GM23338 (cell line): ENCODE results near the gene ZG16B. TPM values are rescaled to one million over a fixed set of nuclear protein-coding genes. Genes with fewer than 3 reads are reported as not detected.

ENCODE experiments used
- ATAC-seq: fragments of 200-7000 bp; cut with Tn5 transposase; 3 replicates; pipeline ENCODE4 v1.9.1; 2020
- DNase-seq: peaks from one replicate; pipeline ENCODE4 v3.0.0-alpha.2; 2015; ENCODE audit warnings: low spot score
- H2AFZ ChIP-seq: fragments of 200-600 bp; sonication (generic); 2 replicates; pipeline ENCODE4 v1.8.0; 2016; ENCODE audit warnings: antibody characterized with exemption, mild to moderate bottlenecking, moderate library complexity
- H3F3A ChIP-seq: fragments of 200-600 bp; sonication (generic); replicated peaks from 2 replicates; pipeline ENCODE4 v1.8.0; 2017; ENCODE audit warnings: antibody characterized with exemption, mixed run types, low read depth
- H3K27ac ChIP-seq: fragments of 200-600 bp; sonication (generic); 2 replicates; pipeline ENCODE4 v1.6.1; 2016; ENCODE audit warnings: low read depth
- H3K27me3 ChIP-seq: fragments of 200-600 bp; sonication (generic); 2 replicates; pipeline ENCODE4 v1.8.0; 2016; ENCODE audit warnings: mild to moderate bottlenecking, mixed run types, moderate library complexity; ENCODE audit not compliant: insufficient read depth
- H3K36me3 ChIP-seq: fragments of 200-600 bp; sonication (generic); 2 replicates; pipeline ENCODE4 v1.8.0; 2016; ENCODE audit warnings: mild to moderate bottlenecking; ENCODE audit not compliant: insufficient read depth
- H3K4me1 ChIP-seq: fragments of 200-600 bp; sonication (generic); 2 replicates; pipeline ENCODE4 v1.8.0; 2016; ENCODE audit warnings: mild to moderate bottlenecking, moderate library complexity; ENCODE audit not compliant: insufficient read depth
- H3K4me2 ChIP-seq: fragments of 200-600 bp; sonication (generic); 2 replicates; pipeline ENCODE4 v1.7.1; 2017; ENCODE audit warnings: mixed run types
- H3K4me3 ChIP-seq: fragments of 200-600 bp; sonication (generic); 2 replicates; pipeline ENCODE4 v1.6.1; 2016; ENCODE audit warnings: mixed run types
- H3K79me2 ChIP-seq: fragments of 200-600 bp; sonication (generic); replicated peaks from 2 replicates; pipeline ENCODE4 v1.8.0; 2017; ENCODE audit warnings: mild to moderate bottlenecking; ENCODE audit not compliant: insufficient read depth
- H3K9me2 ChIP-seq: fragments of 200-600 bp; sonication (generic); 2 replicates; pipeline ENCODE4 v1.8.0; 2017; ENCODE audit not compliant: insufficient read depth
- H4K20me1 ChIP-seq: fragments of 200-600 bp; sonication (generic); replicated peaks from 2 replicates; pipeline ENCODE4 v1.8.0; 2017; ENCODE audit warnings: mild to moderate bottlenecking; ENCODE audit not compliant: insufficient read depth
- H3K27ac Mint-ChIP-seq: 2 replicates; pipeline ENCODE4 v1.8.0; 2020; ENCODE audit warnings: inconsistent platforms, mild to moderate bottlenecking, moderate library complexity, mixed read lengths
- H3K27me3 Mint-ChIP-seq: 3 replicates; pipeline ENCODE4 v1.8.0; 2022; ENCODE audit warnings: low read depth, mild to moderate bottlenecking, moderate library complexity, mixed read lengths, inconsistent platforms; ENCODE audit not compliant: insufficient read depth, poor library complexity
- H3K36me3 Mint-ChIP-seq: 3 replicates; pipeline ENCODE4 v1.8.0; 2021; ENCODE audit warnings: low read depth, mild to moderate bottlenecking, inconsistent platforms, moderate library complexity, mixed read lengths
- H3K4me1 Mint-ChIP-seq: 3 replicates; pipeline ENCODE4 v1.8.0; 2020; ENCODE audit warnings: mild to moderate bottlenecking, inconsistent platforms, mixed read lengths
- H3K4me3 Mint-ChIP-seq: 3 replicates; pipeline ENCODE4 v1.8.0; 2021; ENCODE audit warnings: moderate library complexity, mild to moderate bottlenecking, inconsistent platforms, mixed read lengths
- H3K9me3 Mint-ChIP-seq: 3 replicates; pipeline ENCODE4 v1.8.0; 2020; ENCODE audit warnings: moderate library complexity, mild to moderate bottlenecking, inconsistent platforms, mixed read lengths
- CREB1 ChIP-seq: fragments of 250-450 bp; sonication (Bioruptor Pico); IDR thresholded peaks from 2 replicates; pipeline ENCODE4 v1.5.0; 2020; ENCODE audit warnings: low read depth, mild to moderate bottlenecking, moderate library complexity
- CTCF ChIP-seq, 2 experiments: fragments of 200-600 bp in 1 of 2; sonication (generic) in 1 of 2; conservative IDR thresholded peaks; 2 replicates each; pipeline versions ENCODE4 v1.5.1 to v1.6.1; 2016 to 2017; ENCODE audit warnings: antibody characterized with exemption in 2 of 2, low read depth in 2 of 2, mild to moderate bottlenecking in 2 of 2, moderate library complexity in 1 of 2
- ETS1 ChIP-seq: IDR thresholded peaks from 2 replicates; pipeline ENCODE4 v1.6.1; 2016; ENCODE audit warnings: antibody characterized with exemption
- EZH2 ChIP-seq: fragments of 200-600 bp; sonication (generic); IDR thresholded peaks from one replicate; pipeline ENCODE4 v1.8.0; 2017; ENCODE audit warnings: antibody characterized with exemption, mild to moderate bottlenecking, low read depth; ENCODE audit not compliant: unreplicated experiment
- JUNB ChIP-seq: IDR thresholded peaks from one replicate; pipeline ENCODE4 v1.6.1; 2016; ENCODE audit warnings: antibody characterized with exemption; ENCODE audit not compliant: unreplicated experiment
- NANOG ChIP-seq: IDR thresholded peaks from 2 replicates; pipeline ENCODE4 v1.6.1; 2016; ENCODE audit warnings: antibody characterized with exemption, borderline replicate concordance
- POLR2AphosphoS5 ChIP-seq: IDR thresholded peaks from 2 replicates; pipeline ENCODE4 v1.6.1; 2016; ENCODE audit warnings: antibody characterized with exemption, low read depth
- REST ChIP-seq: IDR thresholded peaks from one replicate; pipeline ENCODE4 v1.6.1; 2018; ENCODE audit warnings: antibody characterized with exemption; ENCODE audit not compliant: unreplicated experiment
- STAT1 ChIP-seq: IDR thresholded peaks from one replicate; pipeline ENCODE4 v1.6.1; 2016; ENCODE audit warnings: antibody characterized with exemption; ENCODE audit not compliant: unreplicated experiment
- ZNF114 ChIP-seq: fragments of 250-450 bp; sonication (Bioruptor Pico); IDR thresholded peaks from 2 replicates; pipeline ENCODE4 v1.5.0; 2020; ENCODE audit warnings: mild to moderate bottlenecking, moderate library complexity
- ZNF331 ChIP-seq: fragments of 250-450 bp; sonication (Bioruptor Pico); IDR thresholded peaks from 2 replicates; pipeline ENCODE4 v1.5.0; 2020; ENCODE audit warnings: low read depth, mild to moderate bottlenecking, moderate library complexity
- ZNF462 ChIP-seq: fragments of 250-450 bp; sonication (Bioruptor Pico); IDR thresholded peaks from 2 replicates; pipeline ENCODE4 v1.5.0; 2020; ENCODE audit warnings: mild to moderate bottlenecking, moderate library complexity
- polyA plus RNA-seq: library from polyadenylated mRNA; unstranded; fragments of >200 nt; fragmentation: Nextera tagmentation; extraction: Ambion mirVana; gene quantifications from 2 replicates; pipeline ENCODE4 v1.2.1, GENCODE V29; 2016
- total RNA-seq: library from RNA; depleted of rRNA; stranded (reverse); fragments of >200 nt; shearing (Covaris generic); gene quantifications from 2 replicates; pipeline ENCODE4 v1.2.3, GENCODE V29; 2014

The ZG16B gene
- total and polyA plus RNA-seq, 2 experiments from 2014 or later: not detected

- Mint-ChIP-seq H3K9me3 (no peaks in the 10 kb centered on the region; the same call in 2 of the 3 replicates), H3K4me1 (peaks cover 18% of the 10 kb centered on the region), H3K27me3 (peaks cover 43% of the 10 kb centered on the region), H3K27ac (no peak overlapping the region), H3K4me3 (no peak overlapping the region), H3K36me3 (no peaks in the 10 kb centered on the region)
- Histone ChIP-seq H3K27me3 (peaks cover 29% of the 10 kb centered on the region), H3K79me2 (no peaks in the 10 kb centered on the region), H3K4me2 (no peak overlapping the region), H3K9me2 (no peaks in the 10 kb centered on the region), H4K20me1 (no peaks in the 10 kb centered on the region), H3K4me1 (peaks cover 9% of the 10 kb centered on the region), H3F3A (0 out of 2 replicates have a peak, but pooled peaks cover 7% of the 10 kb centered on the region), H3K4me3 (no peak overlapping the region), H3K27ac (no peak overlapping the region), H3K36me3 (no peaks in the 10 kb centered on the region), H2AFZ (no peak overlapping the region)
- peak; percentile 10; the same call in 1 of the 3 replicates for ATAC-seq
- DNase-seq: peak; percentile 55
- TF ChIP-seq POLR2AphosphoS5 (no peak), EZH2 (no peak), NANOG (no peak), ETS1 (no peak), STAT1 (no peak), ZNF331 (CRISPR knock-in tag) (no peak), ZNF462 (CRISPR knock-in tag) (no peak), ZNF114 (CRISPR knock-in tag) (no peak), CTCF (conservative IDR thresholded peaks at IDR 0.05; ENCODE audit: low read depth in 2 of 2) (no peak; a peak in 1 of 4 replicates), REST (no peak), CREB1 (CRISPR knock-in tag) (no peak), JUNB (no peak)
These were observed 47.3 kb upstream of the ZG16B start for GRCh38 chr16:2782583-2783351.
